ENCODE measurements around the gene LDLRAD4. TPM values are rescaled to one million over a fixed set of nuclear protein-coding genes. Genes with fewer than 3 reads are reported as not detected.

The LDLRAD4 gene
- total RNA-seq, 1 experiment from 2014 or later = 0.68 TPM

GRCh38 chr18:13302457-13303225 is 84.1 kb downstream of the LDLRAD4 start:
- no peaks in the 10 kb centered on the region for H3K9me3 ChIP-seq (replicated peaks)
- H3K4me1 ChIP-seq (replicated peaks) = no peaks in the 10 kb centered on the region
- no peak overlapping the region for H3K4me3 ChIP-seq
- no peaks in the 10 kb centered on the region for H3K27me3 ChIP-seq (replicated peaks)
- DNase-seq (ENCODE audit: low read depth in 1 of 2, low spot score in 2 of 2) = no peak
- no peak overlapping the region for H3K27ac ChIP-seq
- H3K36me3 ChIP-seq = no peaks in the 10 kb centered on the region

GRCh38 chr18:13303756-13304364 is 85.3 kb downstream of the LDLRAD4 start:
- DNase-seq (ENCODE audit: low read depth in 1 of 2, low spot score in 2 of 2) = no peak
- H3K9me3 ChIP-seq (replicated peaks) = no peaks in the 10 kb centered on the region
- H3K27ac ChIP-seq = no peak overlapping the region
- no peaks in the 10 kb centered on the region for H3K4me1 ChIP-seq (replicated peaks)
- no peaks in the 10 kb centered on the region for H3K36me3 ChIP-seq
- no peaks in the 10 kb centered on the region for H3K27me3 ChIP-seq (replicated peaks)
- no peak overlapping the region for H3K4me3 ChIP-seq

- H3K27me3 ChIP-seq (replicated peaks) = no peaks in the 10 kb centered on the region
- no peak for DNase-seq (ENCODE audit: low read depth in 1 of 2, low spot score in 2 of 2)
- H3K36me3 ChIP-seq = no peaks in the 10 kb centered on the region
- no peak overlapping the region for H3K4me3 ChIP-seq
- no peak overlapping the region for H3K27ac ChIP-seq
- no peaks in the 10 kb centered on the region for H3K4me1 ChIP-seq (replicated peaks)
- no peaks in the 10 kb centered on the region for H3K9me3 ChIP-seq (replicated peaks)
Observed at GRCh38 chr18:13305301-13305700, 86.7 kb downstream of the LDLRAD4 start.

GRCh38 chr18:13306583-13306982 is 88.0 kb downstream of the LDLRAD4 start:
- no peaks in the 10 kb centered on the region for H3K27me3 ChIP-seq (replicated peaks)

GRCh38 chr18:13308369-13308768 is 89.8 kb downstream of the LDLRAD4 start:
- no peaks in the 10 kb centered on the region for H3K36me3 ChIP-seq
- H3K27me3 ChIP-seq (replicated peaks) = no peaks in the 10 kb centered on the region
- no peak overlapping the region for H3K4me3 ChIP-seq
- DNase-seq (ENCODE audit: low read depth in 1 of 2, low spot score in 2 of 2) = no peak
- no peaks in the 10 kb centered on the region for H3K9me3 ChIP-seq (replicated peaks)
- no peak overlapping the region for H3K27ac ChIP-seq
- no peaks in the 10 kb centered on the region for H3K4me1 ChIP-seq (replicated peaks)

More at GRCh38 chr18:13306583-13306982, 88.0 kb downstream of the LDLRAD4 start:
- H3K4me3 ChIP-seq = no peak overlapping the region
- H3K9me3 ChIP-seq (replicated peaks) = no peaks in the 10 kb centered on the region
- H3K36me3 ChIP-seq = no peaks in the 10 kb centered on the region
- no peak overlapping the region for H3K27ac ChIP-seq
- no peak for DNase-seq (ENCODE audit: low read depth in 1 of 2, low spot score in 2 of 2)
- no peaks in the 10 kb centered on the region for H3K4me1 ChIP-seq (replicated peaks)

GRCh38 chr18:13309031-13309747 is 90.6 kb downstream of the LDLRAD4 start:
- Histone ChIP-seq H3K36me3 (no peaks in the 10 kb centered on the region), H3K4me1 (replicated peaks) (no peaks in the 10 kb centered on the region), H3K27me3 (replicated peaks) (no peaks in the 10 kb centered on the region), H3K4me3 (no peak overlapping the region), H3K27ac (no peak overlapping the region), H3K9me3 (replicated peaks) (no peaks in the 10 kb centered on the region)
- DNase-seq (ENCODE audit: low read depth in 1 of 2, low spot score in 2 of 2) = peak in 1 of 2 experiments; percentile 15

- Histone ChIP-seq H3K4me1 (replicated peaks) (no peaks in the 10 kb centered on the region), H3K27ac (no peak overlapping the region), H3K36me3 (no peaks in the 10 kb centered on the region), H3K4me3 (no peak overlapping the region), H3K9me3 (replicated peaks) (no peaks in the 10 kb centered on the region), H3K27me3 (replicated peaks) (no peaks in the 10 kb centered on the region)
- DNase-seq (ENCODE audit: low read depth in 1 of 2, low spot score in 2 of 2) = peak in 1 of 2 experiments; percentile 13
Observed at GRCh38 chr18:13309748-13310670, 91.4 kb downstream of the LDLRAD4 start.

GRCh38 chr18:13311193-13311592 is 92.6 kb downstream of the LDLRAD4 start:
- no peak overlapping the region for H3K27ac ChIP-seq
- H3K36me3 ChIP-seq = no peaks in the 10 kb centered on the region
- peak in 1 of 2 experiments; percentile 21 for DNase-seq (ENCODE audit: low read depth in 1 of 2, low spot score in 2 of 2)
- no peaks in the 10 kb centered on the region for H3K27me3 ChIP-seq (replicated peaks)
- no peaks in the 10 kb centered on the region for H3K4me1 ChIP-seq (replicated peaks)
- H3K9me3 ChIP-seq (replicated peaks) = peaks cover 4% of the 10 kb centered on the region; the same call in 1 of the 2 replicates
- no peak overlapping the region for H3K4me3 ChIP-seq

GRCh38 chr18:13312515-13312914 is 94.0 kb downstream of the LDLRAD4 start:
- Histone ChIP-seq H3K4me3 (no peak overlapping the region), H3K36me3 (no peaks in the 10 kb centered on the region), H3K9me3 (replicated peaks) (peaks cover 6% of the 10 kb centered on the region; the same call in 1 of the 2 replicates), H3K27me3 (replicated peaks) (no peaks in the 10 kb centered on the region), H3K4me1 (replicated peaks) (no peaks in the 10 kb centered on the region), H3K27ac (no peak overlapping the region)
- DNase-seq (ENCODE audit: low read depth in 1 of 2, low spot score in 2 of 2) = peak in 1 of 2 experiments; percentile 2

GRCh38 chr18:13313006-13313686 is 94.6 kb downstream of the LDLRAD4 start:
- H3K9me3 ChIP-seq (replicated peaks) = peaks cover 6% of the 10 kb centered on the region; the same call in 1 of the 2 replicates
- no peaks in the 10 kb centered on the region for H3K36me3 ChIP-seq
- H3K4me3 ChIP-seq = no peak overlapping the region
- H3K27ac ChIP-seq = no peak overlapping the region
- H3K4me1 ChIP-seq (replicated peaks) = no peaks in the 10 kb centered on the region
- H3K27me3 ChIP-seq (replicated peaks) = no peaks in the 10 kb centered on the region
- peak in 1 of 2 experiments; percentile 15 for DNase-seq (ENCODE audit: low read depth in 1 of 2, low spot score in 2 of 2)

- H3K36me3 ChIP-seq = no peaks in the 10 kb centered on the region
- no peaks in the 10 kb centered on the region for H3K27me3 ChIP-seq (replicated peaks)
- H3K27ac ChIP-seq = no peak overlapping the region
- no peak for DNase-seq (ENCODE audit: low read depth in 1 of 2, low spot score in 2 of 2)
- no peak overlapping the region for H3K4me3 ChIP-seq
- H3K4me1 ChIP-seq (replicated peaks) = no peaks in the 10 kb centered on the region
- peaks cover 6% of the 10 kb centered on the region; the same call in 1 of the 2 replicates for H3K9me3 ChIP-seq (replicated peaks)
Observed at GRCh38 chr18:13315000-13315399, 96.4 kb downstream of the LDLRAD4 start.

GRCh38 chr18:13316063-13316462 is 97.5 kb downstream of the LDLRAD4 start:
- Histone ChIP-seq H3K27me3 (replicated peaks) (no peaks in the 10 kb centered on the region), H3K9me3 (replicated peaks) (peaks cover 6% of the 10 kb centered on the region; the same call in 1 of the 2 replicates), H3K4me3 (no peak overlapping the region), H3K27ac (no peak overlapping the region), H3K4me1 (replicated peaks) (no peaks in the 10 kb centered on the region), H3K36me3 (no peaks in the 10 kb centered on the region)
- DNase-seq (ENCODE audit: low read depth in 1 of 2, low spot score in 2 of 2) = no peak
